ENCODE measurements around the gene AKT1S1. TPM values are rescaled to one million over a fixed set of nuclear protein-coding genes. Genes with fewer than 3 reads are reported as not detected.

Gene AKT1S1
- total and polyA plus RNA-seq, 8 donors: 24.7 to 42.9 (median 32.8) TPM

- DNase-seq (no peak), ATAC-seq (no peak)
- Histone ChIP-seq H3K36me3 (peaks cover 0 to 54% of the 10 kb centered on the region in 2 donors), H3K9me3 (no peaks in the 10 kb centered on the region), H3K27ac (no peak overlapping the region), H3K4me1 (no peaks in the 10 kb centered on the region), H3K27me3 (no peaks in the 10 kb centered on the region), H3K4me3 (no peak overlapping the region)
- intact Hi-C loops (cut with DNase I): no loop called here
- no peak for TF ChIP-seq CTCF (IDR thresholded peaks at IDR 0.05)
These were observed 37.4 kb downstream of the AKT1S1 start for GRCh38 chr19:49839713-49840112.

- DNase-seq (no peak), ATAC-seq (no peak)
- no peak for TF ChIP-seq CTCF (IDR thresholded peaks at IDR 0.05)
- H3K27ac ChIP-seq: no peak overlapping the region
- no peaks in the 10 kb centered on the region for H3K4me1 ChIP-seq
- H3K36me3 ChIP-seq: peaks cover 0 to 61% of the 10 kb centered on the region in 2 donors
- intact Hi-C loops (cut with DNase I): no loop called here
- H3K4me3 ChIP-seq: no peak overlapping the region
- no peaks in the 10 kb centered on the region for H3K27me3 ChIP-seq
- no peaks in the 10 kb centered on the region for H3K9me3 ChIP-seq
These were observed 38.1 kb downstream of the AKT1S1 start for GRCh38 chr19:49838885-49839588.

- Histone ChIP-seq H3K9me3 (no peaks in the 10 kb centered on the region), H3K27me3 (no peaks in the 10 kb centered on the region), H3K4me1 (peaks cover 0 to 9% of the 10 kb centered on the region in 2 donors), H3K36me3 (peaks cover 0 to 77% of the 10 kb centered on the region in 2 donors), H3K4me3 (no peak overlapping the region), H3K27ac (no peak overlapping the region)
- DNase-seq (no peak), ATAC-seq (no peak)
- no peak for TF ChIP-seq CTCF (IDR thresholded peaks at IDR 0.05)
- intact Hi-C loops (cut with DNase I): no loop called here
These were observed 39.7 kb downstream of the AKT1S1 start for GRCh38 chr19:49837425-49837824.

- H3K27ac ChIP-seq: no peak overlapping the region
- peaks cover 0 to 82% of the 10 kb centered on the region in 2 donors for H3K36me3 ChIP-seq
- TF ChIP-seq CTCF (IDR thresholded peaks at IDR 0.05): no peak
- peaks cover 0 to 14% of the 10 kb centered on the region in 2 donors for H3K4me1 ChIP-seq
- H3K4me3 ChIP-seq: no peak overlapping the region
- ATAC-seq (no peak), DNase-seq (no peak)
- H3K27me3 ChIP-seq: no peaks in the 10 kb centered on the region
- intact Hi-C loops (cut with DNase I): no loop called here
- no peaks in the 10 kb centered on the region for H3K9me3 ChIP-seq
These were observed 40.2 kb downstream of the AKT1S1 start for GRCh38 chr19:49837009-49837310.

GRCh38 chr19:49836176-49837008, 40.8 kb downstream of the AKT1S1 start:
- intact Hi-C loops (cut with DNase I): no loop called here
- Histone ChIP-seq H3K27me3 (no peaks in the 10 kb centered on the region), H3K4me3 (no peak overlapping the region), H3K9me3 (no peaks in the 10 kb centered on the region), H3K36me3 (peaks cover 0 to 87% of the 10 kb centered on the region in 2 donors), H3K27ac (no peak overlapping the region), H3K4me1 (peaks cover 0 to 19% of the 10 kb centered on the region in 2 donors)
- TF ChIP-seq CTCF (IDR thresholded peaks at IDR 0.05): no peak
- DNase-seq (no peak), ATAC-seq (no peak)

All from left lung (tissue), 10 donors.